Fibroblast of villous mesenchyme (primary cell): ENCODE measurements around the gene SLC25A24. TPM values are rescaled to one million over a fixed set of nuclear protein-coding genes. Genes with fewer than 3 reads are reported as not detected.
"Not testable (repeated sequence)": the region's sequence is repeated elsewhere in the genome, so short reads cannot be mapped to it uniquely, and the experiment has no call there.

Experiments used
- DNase-seq: peaks from one replicate; pipeline ENCODE4 v3.0.0-alpha.2; 2010; ENCODE audit warnings: low read depth
- H3K4me3 ChIP-seq: 2 replicates; pipeline ENCODE4 v1.5.1; 2011; ENCODE audit warnings: low read depth, mild to moderate bottlenecking, low read length
- total RNA-seq: library from RNA; depleted of rRNA; stranded (reverse); fragments of >200 nt; gene quantifications from 2 replicates; pipeline ENCODE4 v1.2.3, GENCODE V29; 2012
- TF ChIP-seq, protein P1 (sequence below): IDR thresholded peaks from 2 replicates; pipeline ENCODE4 v1.5.1; 2012; ENCODE audit warnings: low read depth, mild to moderate bottlenecking, low read length; ENCODE audit not compliant: insufficient read depth

Gene SLC25A24
- total RNA-seq, 1 donor, result 80.7 TPM

DNA sequence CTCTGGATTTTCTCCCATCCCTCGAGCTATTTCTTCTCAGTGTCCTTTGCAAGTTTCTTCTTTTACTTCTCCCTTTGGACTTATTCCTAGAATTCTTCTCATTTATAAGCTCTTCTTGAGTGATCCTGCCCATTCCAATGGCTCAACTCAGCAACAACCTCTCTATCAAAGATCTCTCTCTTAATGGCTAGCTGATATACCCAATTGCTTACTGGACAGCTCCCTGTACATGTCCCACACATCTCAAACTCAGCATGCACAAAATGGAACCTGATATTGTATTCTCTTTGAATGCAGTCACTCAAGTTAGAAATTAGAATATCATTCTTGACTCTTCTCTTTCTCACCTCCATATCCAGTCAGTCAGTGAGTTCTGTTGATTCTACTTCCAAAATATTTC is 48.6 kb downstream of the SLC25A24 start:
- no peak overlapping the region for H3K4me3 ChIP-seq
- TF ChIP-seq, protein P1, sequence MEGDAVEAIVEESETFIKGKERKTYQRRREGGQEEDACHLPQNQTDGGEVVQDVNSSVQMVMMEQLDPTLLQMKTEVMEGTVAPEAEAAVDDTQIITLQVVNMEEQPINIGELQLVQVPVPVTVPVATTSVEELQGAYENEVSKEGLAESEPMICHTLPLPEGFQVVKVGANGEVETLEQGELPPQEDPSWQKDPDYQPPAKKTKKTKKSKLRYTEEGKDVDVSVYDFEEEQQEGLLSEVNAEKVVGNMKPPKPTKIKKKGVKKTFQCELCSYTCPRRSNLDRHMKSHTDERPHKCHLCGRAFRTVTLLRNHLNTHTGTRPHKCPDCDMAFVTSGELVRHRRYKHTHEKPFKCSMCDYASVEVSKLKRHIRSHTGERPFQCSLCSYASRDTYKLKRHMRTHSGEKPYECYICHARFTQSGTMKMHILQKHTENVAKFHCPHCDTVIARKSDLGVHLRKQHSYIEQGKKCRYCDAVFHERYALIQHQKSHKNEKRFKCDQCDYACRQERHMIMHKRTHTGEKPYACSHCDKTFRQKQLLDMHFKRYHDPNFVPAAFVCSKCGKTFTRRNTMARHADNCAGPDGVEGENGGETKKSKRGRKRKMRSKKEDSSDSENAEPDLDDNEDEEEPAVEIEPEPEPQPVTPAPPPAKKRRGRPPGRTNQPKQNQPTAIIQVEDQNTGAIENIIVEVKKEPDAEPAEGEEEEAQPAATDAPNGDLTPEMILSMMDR, result no peak
- no peak for DNase-seq

DNA sequence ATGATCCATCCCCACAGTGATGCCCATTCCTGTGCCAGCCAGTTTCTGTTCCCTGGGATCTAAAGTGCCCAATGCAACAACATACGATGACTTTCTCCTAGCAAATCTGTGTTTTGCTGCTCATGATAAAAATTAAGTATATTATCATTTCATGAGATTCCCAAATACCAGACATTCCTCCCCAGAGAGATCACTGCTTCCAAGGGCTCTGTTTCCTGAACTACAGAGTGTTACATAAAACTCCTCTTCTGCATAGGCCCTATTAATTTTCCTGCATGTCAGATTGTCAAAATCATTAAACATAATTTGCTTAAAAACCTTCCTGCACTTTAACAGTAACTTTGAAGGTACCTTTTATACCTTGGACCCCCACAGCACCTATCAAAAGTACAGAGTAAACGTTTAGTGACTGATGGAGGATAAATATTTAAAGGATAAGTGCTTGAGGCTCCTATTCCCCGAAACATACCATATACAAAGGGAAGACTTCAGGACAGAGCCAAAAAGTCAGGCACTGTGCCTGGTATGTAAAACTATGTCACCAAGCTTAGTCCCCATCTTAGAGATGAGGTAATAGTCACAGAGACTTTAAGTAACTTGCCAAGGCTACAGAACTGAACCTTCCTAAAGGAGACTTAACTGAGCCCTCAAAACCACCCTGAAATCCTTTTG is 50.2 kb downstream of the SLC25A24 start:
- peak; percentile 26 for DNase-seq
- TF ChIP-seq, protein P1, result no peak
- no peak overlapping the region for H3K4me3 ChIP-seq

DNA sequence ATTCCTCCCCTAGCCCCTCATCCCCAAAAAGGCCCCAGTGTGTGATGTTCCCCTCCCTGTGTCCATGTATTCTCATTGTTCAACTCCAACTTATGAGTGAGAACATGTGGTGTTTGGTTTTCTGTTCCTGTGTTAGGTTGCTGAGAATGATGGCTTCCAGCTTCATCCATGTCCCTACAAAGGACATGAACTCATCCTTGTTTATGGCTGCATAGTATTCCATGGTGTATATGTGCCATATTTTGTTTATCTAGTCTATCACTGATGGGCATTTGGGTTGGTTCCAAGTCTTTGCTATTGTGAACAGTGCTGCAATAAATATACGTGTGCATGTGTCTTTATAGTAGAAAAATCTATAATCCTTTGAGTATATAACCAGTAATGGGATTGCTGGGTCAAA is 55.6 kb downstream of the SLC25A24 start:
- not testable (repeated sequence) for DNase-seq, H3K4me3 ChIP-seq

DNA sequence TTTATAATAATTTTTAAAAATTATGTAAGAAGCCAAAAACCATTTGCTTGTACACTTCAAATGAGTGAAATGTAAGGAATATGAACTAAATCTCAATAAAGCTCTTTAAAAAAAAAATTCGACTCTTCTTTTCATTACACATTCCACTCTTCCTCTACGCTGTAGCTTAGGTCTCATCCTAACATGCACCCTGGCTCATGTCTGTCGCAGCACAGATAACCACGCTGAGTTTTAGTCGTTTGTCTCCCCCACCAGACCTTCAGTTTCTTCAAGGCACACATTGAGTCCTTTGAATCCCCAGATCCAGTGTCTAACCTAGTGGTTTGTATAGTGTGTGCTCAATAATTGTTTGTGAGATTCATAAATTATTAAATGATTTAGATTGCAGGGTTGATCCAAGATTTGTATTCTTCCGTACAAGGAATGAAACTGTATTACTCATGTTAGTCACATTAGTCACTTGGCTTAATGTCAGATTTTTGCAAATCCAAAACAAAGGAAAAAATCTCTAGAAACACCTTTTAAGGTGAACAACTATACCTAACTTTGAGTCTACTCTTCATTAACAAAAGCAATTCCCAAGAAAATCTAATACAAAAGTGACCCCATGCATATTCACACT is 57.3 kb downstream of the SLC25A24 start:
- TF ChIP-seq, protein P1, result no peak
- no peak overlapping the region for H3K4me3 ChIP-seq
- DNase-seq, result no peak

DNA sequence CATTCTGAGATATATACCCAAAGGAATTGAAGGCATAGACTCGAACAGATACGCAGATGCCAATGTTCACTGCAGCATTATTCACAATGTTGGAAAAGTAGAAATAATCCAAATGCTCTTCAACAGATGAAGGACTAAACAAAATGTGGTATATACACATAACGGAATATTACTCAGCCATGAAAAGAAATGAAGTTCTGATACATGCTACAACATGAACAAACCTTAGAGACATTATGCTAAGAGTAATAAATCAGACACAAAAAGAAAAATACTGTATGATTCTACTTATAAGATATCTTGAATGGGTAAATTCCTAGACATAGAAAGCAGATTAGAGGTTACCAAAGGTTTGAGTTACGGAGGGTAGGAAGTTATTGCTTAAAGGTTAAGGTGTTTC is 57.9 kb downstream of the SLC25A24 start:
- no peak for DNase-seq
- no peak overlapping the region for H3K4me3 ChIP-seq
- TF ChIP-seq, protein P1, result no peak

DNA sequence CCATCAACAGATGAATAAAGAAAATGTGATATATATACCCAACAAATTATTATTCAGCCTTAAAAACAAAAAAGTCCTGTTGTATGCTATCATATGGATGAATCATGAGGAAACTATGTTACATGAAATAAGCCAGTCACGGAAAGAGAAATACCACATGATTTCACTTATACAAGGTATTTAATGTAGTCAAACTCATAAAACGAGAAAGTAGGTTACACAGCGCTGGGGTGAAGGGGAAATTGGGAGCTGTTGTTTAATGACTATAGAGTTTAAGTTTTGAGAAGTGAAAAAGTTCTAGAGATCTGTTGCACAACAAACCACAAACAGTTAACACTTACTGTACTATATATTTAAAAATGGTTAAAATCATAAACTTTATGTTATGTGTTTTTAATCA is 58.5 kb downstream of the SLC25A24 start:
- TF ChIP-seq, protein P1, result no peak
- DNase-seq, result peak; percentile 47
- H3K4me3 ChIP-seq, result no peak overlapping the region

DNA sequence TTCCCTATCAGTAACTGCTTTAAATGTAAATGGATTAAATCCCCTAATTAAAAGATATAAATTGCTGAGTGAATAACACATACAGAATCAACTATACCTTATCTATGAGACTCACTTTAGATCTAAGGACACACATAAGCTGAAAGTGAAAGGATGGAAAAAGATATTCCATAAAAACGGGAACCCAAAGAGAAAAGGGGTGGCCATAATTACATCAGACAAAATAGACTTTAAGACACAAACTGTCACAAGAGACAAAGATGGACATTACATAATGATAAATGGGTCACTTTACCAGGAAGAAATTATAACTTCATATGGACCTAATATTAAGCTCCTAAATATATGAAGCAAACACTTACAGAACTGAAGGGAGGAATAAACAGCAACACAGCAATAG is 59.2 kb downstream of the SLC25A24 start:
- DNase-seq, result no peak
- TF ChIP-seq, protein P1, result no peak

More for the DNA sequence above, 59.2 kb downstream of the SLC25A24 start:
- H3K4me3 ChIP-seq, result no peak overlapping the region
